HCEC 1CT (cell line): ENCODE measurements around the gene ZNF224.

Experiments
- DNase-seq: peaks from one replicate; pipeline ENCODE4 v3.0.0-alpha.2; 2017

The ZNF224 gene

DNA sequence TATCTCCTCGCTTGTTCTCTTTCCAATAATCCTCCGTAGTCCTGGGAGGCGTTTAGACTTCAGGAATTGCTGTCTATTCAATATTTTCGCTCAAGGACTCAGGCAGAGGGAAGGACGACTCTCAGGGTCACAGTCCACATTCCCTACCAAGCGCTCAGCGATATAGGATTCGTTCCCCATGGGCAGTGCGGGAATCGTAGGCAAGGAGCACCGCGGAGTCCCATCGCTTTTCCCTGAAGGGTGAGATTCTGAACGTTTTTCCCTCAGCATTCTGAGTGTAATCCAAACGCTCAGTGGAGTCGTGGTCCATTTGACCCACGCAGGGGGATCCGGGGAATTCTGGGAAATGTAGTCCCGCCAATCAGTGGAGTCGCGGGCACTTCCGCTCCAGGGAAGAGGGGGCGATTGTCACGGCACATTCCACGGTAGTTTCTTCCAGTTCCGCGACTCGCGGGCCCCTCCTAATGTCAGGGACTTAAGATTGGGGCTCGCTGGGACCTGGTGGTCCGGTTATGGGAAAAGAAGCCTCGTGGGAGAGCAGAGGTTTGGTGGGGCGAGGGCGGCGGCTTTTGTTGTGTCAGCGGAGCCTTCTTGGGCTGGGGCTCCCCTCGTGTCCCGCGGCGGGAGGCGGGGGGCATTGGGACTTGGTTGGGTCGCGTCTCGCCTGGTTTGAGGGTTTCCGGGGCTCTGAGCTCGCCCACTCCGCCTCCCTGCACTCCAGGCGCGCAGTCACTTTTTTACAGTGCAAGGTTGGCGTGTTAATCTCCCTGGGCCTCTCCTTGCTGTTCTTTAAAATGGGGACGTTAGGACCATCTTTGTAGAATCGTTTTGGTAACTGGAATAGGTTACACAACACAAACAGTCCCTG, 47.3 kb downstream of the ZNF224 start, which contains the start of gene ZNF234:
Gene ZNF234 (plus strand): TSS at position 364 of the 868 bp plus-strand sequence. CDS start 3,079 bp downstream, outside the sequence.
- peak; percentile 67 for DNase-seq

DNA sequence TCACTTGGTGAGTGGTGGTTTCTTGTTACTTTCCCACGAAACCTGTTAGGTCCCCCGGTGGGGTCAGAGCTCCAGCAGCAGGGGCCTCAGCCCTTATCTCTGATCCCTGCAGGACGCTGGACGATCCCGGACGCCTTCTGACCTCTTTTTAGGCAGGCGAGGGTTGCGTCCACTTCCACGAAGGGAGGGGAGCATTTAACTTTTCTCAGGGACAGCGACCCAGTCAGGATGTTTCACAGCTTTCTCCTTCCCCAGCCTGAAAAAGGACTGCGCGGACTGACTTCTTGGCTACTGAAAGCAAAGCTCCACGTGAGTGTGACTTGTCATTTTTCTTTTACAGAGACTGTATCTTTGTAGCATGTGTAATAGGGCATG, 47.9 kb downstream of the ZNF224 start:
- peak; percentile 14 for DNase-seq

GRCh38 chr19:44149776-44150175, 55.6 kb downstream of the ZNF224 start:
- DNase-seq = no peak

- DNase-seq = no peak
Observed at GRCh38 chr19:44151491-44151890, 57.3 kb downstream of the ZNF224 start.

GRCh38 chr19:44156475-44156874, 62.3 kb downstream of the ZNF224 start:
- no peak for DNase-seq
